ENCODE results near the gene MLKL. TPM values are rescaled to one million over a fixed set of nuclear protein-coding genes. Genes with fewer than 3 reads are reported as not detected.
A peak's percentile ranks its signal among the peaks of the same experiment; 100 is the strongest.
"Not testable (repeated sequence)": the region's sequence is repeated elsewhere in the genome, so short reads cannot be mapped to it uniquely, and the experiment has no call there.

Gene MLKL
- total RNA-seq, 1 donor from 2014 or later = 25.0 TPM

GRCh38 chr16:74732707-74733350 lies 32.2 kb upstream of the MLKL start:
- DNase-seq (ENCODE audit: low spot score) = no peak

GRCh38 chr16:74731853-74732477 lies 31.3 kb upstream of the MLKL start:
- no peak for DNase-seq (ENCODE audit: low spot score)

GRCh38 chr16:74729783-74730683 lies 29.4 kb upstream of the MLKL start:
- DNase-seq (ENCODE audit: low spot score) = no peak

GRCh38 chr16:74727903-74728302 lies 27.2 kb upstream of the MLKL start:
- no peak for DNase-seq (ENCODE audit: low spot score)

- no peak for DNase-seq (ENCODE audit: low spot score)
These were observed 26.1 kb upstream of the MLKL start for GRCh38 chr16:74726716-74727115.

GRCh38 chr16:74725651-74726455 lies 25.2 kb upstream of the MLKL start:
- DNase-seq (ENCODE audit: low spot score) = no peak

GRCh38 chr16:74724820-74725549 lies 24.3 kb upstream of the MLKL start:
- DNase-seq (ENCODE audit: low spot score) = no peak

- no peak for DNase-seq (ENCODE audit: low spot score)
These were observed 22.6 kb upstream of the MLKL start for GRCh38 chr16:74723256-74723655.

GRCh38 chr16:74722156-74722555 lies 21.5 kb upstream of the MLKL start:
- DNase-seq (ENCODE audit: low spot score) = not testable (repeated sequence)

- DNase-seq (ENCODE audit: low spot score) = no peak
These were observed 21.1 kb upstream of the MLKL start for GRCh38 chr16:74721716-74722115.

GRCh38 chr16:74720579-74720978 lies 19.9 kb upstream of the MLKL start:
- DNase-seq (ENCODE audit: low spot score) = no peak

GRCh38 chr16:74718741-74719610 lies 18.3 kb upstream of the MLKL start:
- DNase-seq (ENCODE audit: low spot score) = no peak

GRCh38 chr16:74718140-74718539 lies 17.5 kb upstream of the MLKL start:
- DNase-seq (ENCODE audit: low spot score) = no peak

- no peak for DNase-seq (ENCODE audit: low spot score)
These were observed 16.7 kb upstream of the MLKL start for GRCh38 chr16:74717367-74717766.

GRCh38 chr16:74716355-74716754 lies 15.7 kb upstream of the MLKL start:
- no peak for DNase-seq (ENCODE audit: low spot score)

GRCh38 chr16:74713876-74714275 lies 13.2 kb upstream of the MLKL start:
- DNase-seq (ENCODE audit: low spot score) = no peak

- DNase-seq (ENCODE audit: low spot score) = peak; percentile 84
These were observed 12.7 kb upstream of the MLKL start for GRCh38 chr16:74713325-74713724.

- DNase-seq (ENCODE audit: low spot score) = peak; percentile 86
These were observed 11.3 kb upstream of the MLKL start for GRCh38 chr16:74711938-74712337.

GRCh38 chr16:74710401-74710800 lies 9.7 kb upstream of the MLKL start:
- DNase-seq (ENCODE audit: low spot score) = peak; percentile 65

GRCh38 chr16:74709441-74709877 lies 8.8 kb upstream of the MLKL start:
- DNase-seq (ENCODE audit: low spot score) = peak; percentile 91

Measured in mesenteric fat pad (tissue), 1 donor.